Mesenchymal stem cell (in vitro differentiated cells and primary cell): ENCODE data around the gene SARDH.

Experiments used
- DNase-seq: peaks from one replicate; pipeline ENCODE4 v3.0.0-alpha.2; 2013
- H2AFZ ChIP-seq: one replicate; pipeline ENCODE4 v1.6.1; 2013; ENCODE audit warnings: low read depth, mild to moderate bottlenecking, control low read depth, inconsistent platforms, low read length, moderate library complexity
- H2AK5ac ChIP-seq: 2 replicates; pipeline ENCODE4 v1.6.1; 2013; ENCODE audit warnings: low read length, moderate library complexity, mild to moderate bottlenecking, inconsistent platforms; ENCODE audit not compliant: severe bottlenecking
- H2BK120ac ChIP-seq: one replicate; pipeline ENCODE4 v1.6.1; 2013; ENCODE audit warnings: low read depth, mild to moderate bottlenecking, inconsistent platforms, low read length, moderate library complexity
- H2BK12ac ChIP-seq, 2 experiments: one replicate each; pipeline ENCODE4 v1.6.1; 2013; ENCODE audit warnings: inconsistent platforms in 2 of 2, low read length in 2 of 2, mild to moderate bottlenecking in 2 of 2, moderate library complexity in 2 of 2, control low read depth in 1 of 2
- H2BK15ac ChIP-seq: one replicate; pipeline ENCODE4 v1.6.1; 2013; ENCODE audit warnings: mild to moderate bottlenecking, low read depth, inconsistent platforms; ENCODE audit not compliant: poor library complexity, severe bottlenecking
- H2BK5ac ChIP-seq: 2 replicates; pipeline ENCODE4 v1.6.1; 2013; ENCODE audit warnings: low read depth, mild to moderate bottlenecking, low read length, control low read depth, inconsistent platforms; ENCODE audit not compliant: poor library complexity, severe bottlenecking
- H3K14ac ChIP-seq, 2 experiments: one replicate each; pipeline ENCODE4 v1.6.1; 2013; ENCODE audit warnings: inconsistent platforms in 2 of 2, low read length in 2 of 2, control low read depth in 1 of 2, mild to moderate bottlenecking in 1 of 2, moderate library complexity in 1 of 2
- H3K18ac ChIP-seq, 2 experiments: one replicate each; pipeline ENCODE4 v1.6.1; 2013; ENCODE audit warnings: inconsistent platforms in 2 of 2, low read length in 2 of 2, control low read depth in 1 of 2, low read depth in 1 of 2, mild to moderate bottlenecking in 1 of 2
- H3K23ac ChIP-seq, 2 experiments: one replicate each; pipeline ENCODE4 v1.6.1; 2013; ENCODE audit warnings: inconsistent platforms in 2 of 2, low read length in 2 of 2, mild to moderate bottlenecking in 2 of 2, moderate library complexity in 2 of 2, control low read depth in 1 of 2
- H3K27ac ChIP-seq: 2 replicates; pipeline ENCODE4 v1.5.1; 2013; ENCODE audit warnings: mild to moderate bottlenecking, moderate library complexity, low read length, control low read depth, inconsistent platforms; ENCODE audit not compliant: poor library complexity, severe bottlenecking
- H3K27me3 ChIP-seq, 2 experiments: 2 replicates each; pipeline versions ENCODE4 v1.6.1 to v1.7.0; 2013; ENCODE audit warnings: low read length in 2 of 2, mild to moderate bottlenecking in 2 of 2, moderate library complexity in 2 of 2, control low read depth in 1 of 2, inconsistent platforms in 1 of 2; ENCODE audit not compliant: control insufficient read depth in 1 of 2, insufficient read depth in 1 of 2
- H3K36me3 ChIP-seq, 2 experiments: 2 replicates each; pipeline versions ENCODE4 v1.6.1 to v1.7.0; 2013; ENCODE audit warnings: low read length in 2 of 2, control low read depth in 1 of 2, inconsistent platforms in 1 of 2, low read depth in 1 of 2, mild to moderate bottlenecking in 1 of 2; ENCODE audit not compliant: insufficient read depth in 2 of 2, control insufficient read depth in 1 of 2
- H3K4ac ChIP-seq, 2 experiments: one replicate each; pipeline ENCODE4 v1.6.1; 2013; ENCODE audit warnings: inconsistent platforms in 2 of 2, low read length in 2 of 2, mild to moderate bottlenecking in 2 of 2, moderate library complexity in 2 of 2, control low read depth in 1 of 2, low read depth in 1 of 2
- H3K4me1 ChIP-seq: 2 replicates; pipeline ENCODE4 v1.6.1; 2013; ENCODE audit warnings: low read depth, low read length, control low read depth; ENCODE audit not compliant: control insufficient read depth, insufficient read depth
- H3K4me2 ChIP-seq: 2 replicates; pipeline ENCODE4 v1.6.1; 2013; ENCODE audit warnings: low read length, mild to moderate bottlenecking, inconsistent platforms; ENCODE audit not compliant: poor library complexity, severe bottlenecking
- H3K4me3 ChIP-seq, 2 experiments: 2 replicates each; pipeline versions ENCODE4 v1.5.1 to v1.7.0; 2013; ENCODE audit warnings: low read length in 2 of 2, mild to moderate bottlenecking in 2 of 2, control low read depth in 1 of 2, low read depth in 1 of 2; ENCODE audit not compliant: insufficient read depth in 1 of 2
- H3K79me1 ChIP-seq: replicated peaks from 2 replicates; pipeline ENCODE4 v1.6.1; 2013; ENCODE audit warnings: mild to moderate bottlenecking, control low read depth, low read length, inconsistent platforms; ENCODE audit not compliant: poor library complexity, severe bottlenecking
- H3K9ac ChIP-seq: 2 replicates; pipeline ENCODE4 v1.7.0; 2013; ENCODE audit warnings: mild to moderate bottlenecking, low read length, moderate library complexity
- H3K9me3 ChIP-seq: 2 replicates; pipeline ENCODE4 v1.7.0; 2013; ENCODE audit warnings: mild to moderate bottlenecking, low read length; ENCODE audit not compliant: control insufficient read depth
- H4K8ac ChIP-seq: one replicate; pipeline ENCODE4 v1.6.1; 2013; ENCODE audit warnings: inconsistent platforms, mild to moderate bottlenecking, low read length, moderate library complexity
- H4K91ac ChIP-seq: one replicate; pipeline ENCODE4 v1.6.1; 2013; ENCODE audit warnings: mild to moderate bottlenecking, low read length, inconsistent platforms
- WGBS: methylation state at CpG from one replicate; pipeline ENCODE4 v1.1.7; 2013; ENCODE audit warnings: mixed read lengths; 5-methylcytosine and 5-hydroxymethylcytosine counted together

SARDH gene

DNA sequence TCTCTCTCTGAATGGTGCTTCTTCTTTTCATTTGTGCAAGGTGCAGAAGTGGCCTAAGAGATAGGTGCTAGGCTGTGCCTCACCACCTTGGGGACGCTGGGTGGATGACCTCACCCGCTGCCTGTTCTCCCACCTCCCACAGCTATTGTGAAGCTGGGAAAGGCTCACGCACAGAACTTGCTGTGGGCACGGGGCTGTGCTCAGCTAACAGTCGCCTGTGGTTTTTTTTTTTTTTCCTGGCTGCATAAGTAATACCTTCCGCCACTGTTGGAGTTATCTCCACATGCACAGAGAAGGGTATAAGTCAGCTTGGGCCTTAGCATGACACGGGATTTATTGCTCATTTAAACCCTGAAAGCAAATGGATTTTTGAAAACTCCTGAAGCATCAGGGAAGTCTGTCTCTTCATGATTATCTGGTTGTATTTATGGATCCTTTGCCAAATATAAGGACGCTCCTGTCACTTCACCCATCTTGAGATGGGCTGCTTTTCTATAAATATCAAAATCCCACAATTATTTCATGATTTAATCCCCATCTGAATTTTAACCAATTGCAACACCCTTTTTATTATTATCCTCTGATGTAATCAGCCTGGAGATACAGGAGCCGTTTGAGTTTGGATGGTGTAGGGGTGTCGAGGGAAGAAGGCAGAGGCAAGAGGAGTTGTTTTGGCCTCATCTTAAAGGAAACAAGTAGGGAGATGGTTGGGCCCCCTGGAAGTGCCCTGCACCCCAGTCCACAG is 93.0 kb downstream of the SARDH start:
- H2AFZ ChIP-seq: no peak overlapping the region
- no peak overlapping the region for H4K91ac ChIP-seq
- no peak overlapping the region for H2BK120ac ChIP-seq
- H2BK5ac ChIP-seq: no peak overlapping the region
- no peak overlapping the region for H3K27ac ChIP-seq
- no peak overlapping the region for H2AK5ac ChIP-seq
- no peak overlapping the region for H2BK12ac ChIP-seq
- no peak overlapping the region for H4K8ac ChIP-seq
- H3K4ac ChIP-seq: no peak overlapping the region
- H3K14ac ChIP-seq: no peak overlapping the region
- no peak overlapping the region for H3K23ac ChIP-seq
- H3K18ac ChIP-seq: no peak overlapping the region
- H2BK15ac ChIP-seq: no peak overlapping the region
- H3K4me2 ChIP-seq: no peak overlapping the region
- no peaks in the 10 kb centered on the region for H3K36me3 ChIP-seq
- no peak overlapping the region for H3K4me3 ChIP-seq
- DNase-seq: no peak
- peaks cover 71 to 95% of the 10 kb centered on the region in 2 experiments for H3K27me3 ChIP-seq
- H3K9me3 ChIP-seq: no peaks in the 10 kb centered on the region
- WGBS: 72% methylated on average over 10 of the region's 10 CpGs
- H3K4me1 ChIP-seq: no peaks in the 10 kb centered on the region
- H3K9ac ChIP-seq: no peak overlapping the region
- H3K79me1 ChIP-seq: no peaks in the 10 kb centered on the region

DNA sequence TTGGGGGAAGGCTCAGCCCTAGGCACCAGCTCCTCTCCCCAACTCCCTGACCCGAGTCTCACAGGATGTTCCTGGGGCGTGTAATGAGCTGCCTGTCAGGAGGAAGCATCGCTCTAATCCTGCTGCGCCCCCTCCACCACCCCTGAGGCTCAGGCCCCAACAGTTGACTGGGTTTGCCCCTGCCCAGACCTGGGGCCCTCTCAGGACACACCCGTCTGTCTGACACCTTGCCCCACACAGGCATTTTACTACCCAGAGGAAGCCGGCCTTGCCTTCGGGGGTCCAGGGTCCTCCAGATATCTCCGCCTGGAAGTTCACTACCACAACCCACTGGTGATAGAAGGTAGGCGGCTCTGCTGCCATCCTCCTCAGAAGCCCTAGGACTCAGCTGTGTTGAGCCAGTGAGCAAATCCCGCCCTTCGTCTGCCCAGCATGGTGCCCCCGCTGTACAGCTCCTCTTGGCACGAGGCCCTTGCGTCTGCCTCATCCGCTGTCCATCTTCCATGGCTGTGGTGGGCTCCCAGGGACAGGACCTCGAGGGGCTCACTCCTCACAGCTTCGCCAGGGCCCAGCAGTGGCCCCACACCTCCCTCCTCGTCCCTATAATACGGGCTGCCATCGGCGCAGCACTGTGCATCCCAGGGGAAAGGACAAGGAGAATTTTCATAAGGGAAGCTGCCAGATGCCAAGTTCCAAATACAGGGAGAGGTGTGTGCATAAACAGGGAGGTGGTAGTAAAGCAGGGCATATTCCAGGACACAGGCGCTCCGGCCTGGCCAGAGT is 94.0 kb downstream of the SARDH start:
- H3K9ac ChIP-seq: no peak overlapping the region
- H2BK15ac ChIP-seq: no peak overlapping the region
- no peak overlapping the region for H2BK12ac ChIP-seq
- peaks cover 72 to 95% of the 10 kb centered on the region in 2 experiments for H3K27me3 ChIP-seq
- WGBS: 88% methylated on average over 23 of the region's 23 CpGs
- H2AK5ac ChIP-seq: no peak overlapping the region
- H3K4ac ChIP-seq: no peak overlapping the region
- no peak overlapping the region for H4K8ac ChIP-seq
- H3K4me2 ChIP-seq: no peak overlapping the region
- H3K4me3 ChIP-seq: no peak overlapping the region
- DNase-seq: no peak
- no peak overlapping the region for H2BK120ac ChIP-seq
- H3K9me3 ChIP-seq: no peaks in the 10 kb centered on the region
- no peak overlapping the region for H3K27ac ChIP-seq
- no peak overlapping the region for H3K18ac ChIP-seq
- no peaks in the 10 kb centered on the region for H3K4me1 ChIP-seq
- no peaks in the 10 kb centered on the region for H3K79me1 ChIP-seq
- no peak overlapping the region for H4K91ac ChIP-seq
- no peak overlapping the region for H3K23ac ChIP-seq
- H3K14ac ChIP-seq: no peak overlapping the region
- no peak overlapping the region for H2BK5ac ChIP-seq
- H2AFZ ChIP-seq: no peak overlapping the region
- H3K36me3 ChIP-seq: no peaks in the 10 kb centered on the region

DNA sequence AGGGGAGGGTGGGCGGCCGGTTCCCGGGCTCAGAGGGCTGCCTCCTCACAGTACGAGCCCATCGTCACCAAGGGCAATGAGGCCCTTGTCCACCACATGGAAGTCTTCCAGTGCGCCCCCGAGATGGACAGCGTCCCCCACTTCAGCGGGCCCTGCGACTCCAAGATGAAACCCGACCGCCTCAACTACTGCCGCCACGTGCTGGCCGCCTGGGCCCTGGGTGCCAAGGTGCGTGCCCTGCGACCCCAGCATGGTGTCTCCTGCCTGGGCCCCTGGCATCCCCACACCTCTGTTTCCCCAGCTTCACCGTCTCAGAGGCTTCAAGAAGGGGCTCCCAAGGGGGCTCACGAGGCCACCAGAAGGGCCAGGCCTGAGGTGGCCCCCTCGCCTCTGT is 94.8 kb downstream of the SARDH start:
- Histone ChIP-seq H2AK5ac (no peak overlapping the region), H2BK12ac (no peak overlapping the region), H3K9ac (no peak overlapping the region), H3K9me3 (no peaks in the 10 kb centered on the region), H4K91ac (no peak overlapping the region), H2BK15ac (no peak overlapping the region), H3K4me1 (no peaks in the 10 kb centered on the region), H3K23ac (no peak overlapping the region), H4K8ac (no peak overlapping the region), H3K27me3 (peaks cover 66 to 94% of the 10 kb centered on the region in 2 experiments), H2BK5ac (no peak overlapping the region), H3K14ac (no peak overlapping the region), H3K4me2 (no peak overlapping the region), H3K4ac (no peak overlapping the region), H3K4me3 (no peak overlapping the region), H3K18ac (no peak overlapping the region), H3K36me3 (no peaks in the 10 kb centered on the region), H3K27ac (no peak overlapping the region), H2BK120ac (no peak overlapping the region), H2AFZ (no peak overlapping the region), H3K79me1 (no peaks in the 10 kb centered on the region)
- 91% methylated on average over 19 of the region's 20 CpGs for WGBS
- DNase-seq: no peak

DNA sequence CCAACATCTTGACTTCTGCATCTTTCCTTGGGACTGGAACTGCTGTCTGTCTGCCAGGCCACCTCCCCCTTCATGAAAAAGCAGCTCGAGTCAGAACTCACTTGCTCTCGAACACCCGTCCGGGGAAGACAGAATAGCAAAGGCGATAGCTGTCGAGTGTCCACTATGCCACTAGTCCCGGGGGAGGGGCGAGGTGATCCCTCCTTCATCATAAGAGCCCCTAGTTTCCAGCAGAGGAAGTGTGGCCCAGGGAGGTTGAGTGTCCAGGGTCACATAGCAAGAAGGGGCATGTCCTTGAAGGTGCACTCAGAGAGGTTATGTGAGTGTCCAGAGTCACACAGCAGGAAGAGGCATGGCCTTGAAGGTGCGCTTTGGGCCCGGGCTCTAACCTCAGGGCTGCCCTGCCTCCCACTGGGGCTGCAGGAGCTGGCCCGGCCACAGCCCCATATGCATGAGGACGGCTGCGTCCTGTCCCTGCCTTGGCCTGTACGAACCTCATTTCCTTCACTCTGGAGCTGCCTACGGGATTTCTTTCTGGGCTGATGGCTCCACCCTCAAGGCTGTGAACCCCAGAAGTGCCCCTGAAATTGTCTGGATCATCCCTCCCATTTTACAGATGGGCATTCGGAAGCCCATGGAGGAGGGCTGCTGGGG is 95.3 kb downstream of the SARDH start:
- H4K8ac ChIP-seq: no peak overlapping the region
- H2BK15ac ChIP-seq: no peak overlapping the region
- no peak overlapping the region for H3K27ac ChIP-seq
- H4K91ac ChIP-seq: no peak overlapping the region
- 82% methylated on average over 14 of the region's 16 CpGs for WGBS
- H3K18ac ChIP-seq: no peak overlapping the region
- no peak for DNase-seq
- no peak overlapping the region for H3K4me3 ChIP-seq
- no peaks in the 10 kb centered on the region for H3K79me1 ChIP-seq
- no peaks in the 10 kb centered on the region for H3K9me3 ChIP-seq
- no peak overlapping the region for H2AFZ ChIP-seq
- H2BK12ac ChIP-seq: no peak overlapping the region
- H2BK120ac ChIP-seq: no peak overlapping the region
- no peaks in the 10 kb centered on the region for H3K4me1 ChIP-seq
- no peak overlapping the region for H3K23ac ChIP-seq
- H3K36me3 ChIP-seq: no peaks in the 10 kb centered on the region
- H3K14ac ChIP-seq: no peak overlapping the region
- no peak overlapping the region for H3K9ac ChIP-seq
- no peak overlapping the region for H2AK5ac ChIP-seq
- no peak overlapping the region for H2BK5ac ChIP-seq
- no peak overlapping the region for H3K4me2 ChIP-seq
- peaks cover 64 to 94% of the 10 kb centered on the region in 2 experiments for H3K27me3 ChIP-seq
- H3K4ac ChIP-seq: no peak overlapping the region
